GM18951 (cell line): ENCODE results near the gene SPNS1.

Experiments
- POLR2A ChIP-seq: IDR thresholded peaks from 4 replicates; pipeline ENCODE4 v1.6.1; 2011; ENCODE audit warnings: mild to moderate bottlenecking; ENCODE audit not compliant: insufficient read length, insufficient read depth; ENCODE audit errors: extremely low read depth
- in situ Hi-C: fragments of 300-500 bp; cut with MboI; formaldehyde crosslinking; loops from one replicate; pipeline ENCODE4 v1.12.0; 2022; ENCODE audit warnings: low sequenced_read_pairs, mixed read lengths, inconsistent platforms; ENCODE audit not compliant: unreplicated experiment

The SPNS1 gene

DNA sequence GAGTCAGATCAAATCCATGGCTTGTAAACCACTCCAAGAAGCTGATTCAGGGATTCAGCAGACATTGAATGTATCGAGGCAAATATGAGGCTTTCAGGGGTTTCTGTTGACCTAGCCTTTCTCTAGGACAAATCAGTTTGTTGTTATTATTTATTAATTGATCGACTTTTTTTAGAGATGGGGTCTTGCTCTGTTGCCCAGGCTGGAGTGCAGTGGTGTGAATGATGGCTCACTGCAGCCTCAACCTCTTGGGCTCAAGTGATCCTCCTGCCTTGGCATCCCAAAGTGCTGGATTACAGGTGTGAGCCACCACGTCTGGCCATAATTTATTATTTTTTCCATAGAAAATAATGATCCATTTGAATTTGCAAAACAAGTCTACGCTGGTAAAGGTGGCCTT lies 37.3 kb downstream of the SPNS1 start:
- in situ Hi-C loops, result no loop called here
- TF ChIP-seq POLR2A, result no peak

- in situ Hi-C loops, result no loop called here
- TF ChIP-seq POLR2A, result no peak
Observed at GRCh38 chr16:29012913-29013553, 38.5 kb downstream of the SPNS1 start.

- in situ Hi-C loops, result no loop called here
Observed at GRCh38 chr16:29014561-29015069, 40.0 kb downstream of the SPNS1 start.

GRCh38 chr16:29022196-29022595 lies 47.6 kb downstream of the SPNS1 start:
- TF ChIP-seq POLR2A, result no peak
- in situ Hi-C loops, result no loop called here

More at GRCh38 chr16:29014561-29015069, 40.0 kb downstream of the SPNS1 start:
- TF ChIP-seq POLR2A, result no peak

GRCh38 chr16:29023279-29024277 lies 49.0 kb downstream of the SPNS1 start:
- in situ Hi-C loops, result no loop called here
- TF ChIP-seq POLR2A, result no peak

- TF ChIP-seq POLR2A, result no peak
- in situ Hi-C loops, result no loop called here
Observed at GRCh38 chr16:29024278-29024677, 49.7 kb downstream of the SPNS1 start.

DNA sequence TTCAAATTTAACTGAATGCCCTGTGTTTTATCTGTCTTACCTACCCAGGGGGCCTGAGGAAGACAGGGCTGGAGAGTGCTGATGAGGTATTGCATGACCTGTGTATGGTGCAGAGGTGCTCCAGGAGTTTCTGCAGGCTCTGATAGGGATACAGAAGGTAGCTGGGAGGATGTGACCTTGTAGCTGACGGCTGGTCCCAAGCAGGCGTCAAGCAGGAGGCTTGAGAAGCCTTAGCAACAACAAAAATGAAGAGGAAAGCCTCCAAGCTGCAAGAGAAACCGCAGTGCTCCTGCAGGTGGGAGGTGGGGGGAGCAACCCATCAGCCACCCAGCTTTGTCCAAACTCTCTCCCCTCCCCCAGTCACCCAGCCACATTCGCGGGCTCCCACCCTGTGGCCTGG lies 50.6 kb downstream of the SPNS1 start:
- in situ Hi-C loops, result no loop called here
- no peak for TF ChIP-seq POLR2A

- TF ChIP-seq POLR2A, result no peak
- in situ Hi-C loops, result no loop called here
Observed at GRCh38 chr16:29025735-29026134, 51.2 kb downstream of the SPNS1 start.

DNA sequence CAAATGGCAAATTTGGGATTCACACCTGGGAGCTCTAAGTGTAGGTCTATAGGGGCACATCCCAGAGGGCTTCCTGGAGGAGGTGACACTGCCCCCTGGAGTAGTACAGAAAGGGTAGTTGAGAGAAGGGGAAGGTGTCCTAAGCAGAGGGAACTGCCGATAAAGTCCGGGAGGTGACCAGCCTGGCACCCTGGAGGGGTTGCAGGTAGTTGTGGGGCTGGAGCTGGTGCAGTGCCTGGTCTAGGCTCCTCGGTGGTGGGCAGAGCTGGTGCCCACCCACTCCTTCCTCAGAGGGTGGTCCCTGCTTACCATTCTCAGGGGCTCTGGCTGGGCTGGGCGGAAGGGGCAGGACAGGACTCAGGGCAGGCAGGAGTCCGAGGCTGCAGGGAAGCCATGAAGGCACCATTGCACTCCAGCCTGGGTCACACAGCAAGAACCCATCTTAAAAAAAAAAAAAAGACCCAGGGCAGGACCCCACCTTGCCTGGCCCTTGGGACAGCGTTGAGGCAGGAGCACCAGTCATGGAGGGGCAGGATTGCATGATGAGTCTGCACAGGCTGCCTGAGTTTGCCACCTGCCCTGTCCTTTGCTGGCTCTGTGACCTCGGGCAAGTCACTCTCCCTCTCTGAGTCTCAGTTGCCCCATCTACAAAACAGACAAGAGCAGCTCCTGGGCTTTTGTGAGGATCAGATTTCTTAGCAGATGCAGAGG lies 54.0 kb downstream of the SPNS1 start:
- TF ChIP-seq POLR2A, result no peak
- in situ Hi-C loops, result no loop called here

DNA sequence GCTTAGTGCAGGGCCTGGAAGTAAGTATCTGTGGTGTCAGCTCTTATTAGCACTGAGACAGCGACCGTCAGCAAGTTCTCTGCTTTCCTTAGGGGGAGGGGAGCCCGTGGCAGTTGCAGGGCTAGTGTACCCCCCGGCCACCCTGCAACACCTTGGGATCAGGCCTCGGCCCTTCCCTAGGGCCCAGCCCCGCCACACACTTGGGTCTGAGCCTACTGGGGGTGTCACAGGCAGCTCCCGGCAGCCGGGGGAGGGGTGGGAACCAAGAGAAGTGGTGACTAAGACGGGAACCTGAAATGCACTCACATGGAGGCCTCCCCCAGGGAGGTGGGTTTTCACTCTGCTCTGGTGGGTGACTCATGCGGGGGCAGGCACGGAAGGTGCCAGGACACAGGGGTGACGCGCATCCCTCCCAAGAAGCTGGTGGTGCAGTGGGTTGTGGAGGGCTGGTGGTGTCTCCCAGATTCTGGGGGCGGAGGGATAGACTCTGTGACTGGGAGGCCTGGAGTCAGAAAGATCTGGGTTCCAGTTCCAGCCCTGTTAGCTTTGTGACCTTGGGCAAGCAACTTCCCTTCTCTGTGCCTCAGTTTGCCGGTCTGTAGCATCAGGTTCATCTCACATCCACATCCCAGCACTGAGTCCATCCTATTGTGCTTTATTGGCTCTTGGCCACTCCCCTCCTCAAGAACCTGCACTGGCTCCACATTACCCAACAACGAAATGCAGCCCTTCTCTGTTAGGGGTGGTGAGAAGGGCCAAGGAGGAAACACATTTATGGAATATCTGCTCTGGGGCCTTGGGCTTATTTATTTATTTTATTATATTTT lies 54.8 kb downstream of the SPNS1 start:
- no peak for TF ChIP-seq POLR2A
- in situ Hi-C loops, result no loop called here

DNA sequence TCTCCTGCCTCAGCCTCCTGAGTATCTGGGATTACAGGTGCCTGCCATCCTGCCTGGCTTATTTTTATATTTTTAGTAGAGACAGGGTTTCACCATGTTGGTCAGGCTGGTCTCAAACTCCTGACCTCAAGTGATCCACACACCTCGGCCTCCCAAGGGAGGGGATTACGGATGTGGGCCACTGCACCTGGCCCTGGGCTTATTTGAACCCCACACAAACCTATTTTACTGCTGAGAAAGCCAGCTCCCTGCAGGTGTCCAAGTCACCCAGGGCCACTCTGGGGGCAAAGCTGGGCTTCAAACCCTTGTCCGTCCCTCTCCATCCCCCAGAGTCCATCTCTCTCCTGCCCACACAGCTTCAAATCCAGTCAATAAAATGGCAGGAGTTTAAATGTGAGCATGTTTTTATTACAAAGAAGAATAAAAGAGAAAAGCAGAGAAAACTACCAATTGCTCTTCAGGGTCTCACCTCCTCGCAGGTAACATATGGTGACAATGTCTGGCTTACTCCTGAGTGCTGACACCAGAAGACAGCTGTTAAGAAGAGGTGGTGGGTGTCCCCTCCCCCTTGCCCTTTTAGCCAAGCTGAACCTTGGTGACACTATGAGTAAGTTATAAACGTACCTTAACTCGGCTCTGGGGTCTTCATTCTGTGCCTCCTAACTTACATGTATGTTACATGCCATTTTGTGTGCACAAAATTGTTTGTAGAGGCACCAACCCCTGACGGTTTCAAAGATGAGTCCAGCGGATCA lies 55.7 kb downstream of the SPNS1 start:
- TF ChIP-seq POLR2A, result no peak
- in situ Hi-C loops, result no loop called here
